GM19099 (cell line): ENCODE results near the gene IAH1.

Source experiments
- POLR2A ChIP-seq: IDR thresholded peaks from 3 replicates; pipeline ENCODE4 v1.6.1; 2011; ENCODE audit warnings: low read depth; ENCODE audit not compliant: insufficient read length; ENCODE audit errors: extremely low read depth

IAH1 gene

DNA sequence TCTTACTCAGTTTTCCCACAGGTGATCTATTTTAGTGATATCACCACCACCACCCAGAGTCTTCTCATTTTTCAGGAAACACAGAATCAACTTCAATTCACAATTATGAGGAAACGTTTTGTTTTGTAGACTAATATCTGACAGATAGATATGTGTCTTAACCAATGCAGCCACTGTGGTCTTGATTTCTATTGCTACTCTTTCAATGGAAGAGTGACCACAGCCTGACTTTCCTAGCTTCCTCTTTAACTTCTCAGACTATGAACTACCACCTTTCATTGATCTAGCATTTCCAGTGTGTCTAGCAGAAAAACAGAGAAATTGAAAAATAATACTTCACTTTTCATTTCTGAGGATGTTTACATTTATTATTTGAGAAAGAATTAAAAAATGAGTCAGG lies 60.8 kb downstream of the IAH1 start:
- no peak for TF ChIP-seq POLR2A

GRCh38 chr2:9536504-9536903 lies 62.2 kb downstream of the IAH1 start:
- TF ChIP-seq POLR2A: no peak

DNA sequence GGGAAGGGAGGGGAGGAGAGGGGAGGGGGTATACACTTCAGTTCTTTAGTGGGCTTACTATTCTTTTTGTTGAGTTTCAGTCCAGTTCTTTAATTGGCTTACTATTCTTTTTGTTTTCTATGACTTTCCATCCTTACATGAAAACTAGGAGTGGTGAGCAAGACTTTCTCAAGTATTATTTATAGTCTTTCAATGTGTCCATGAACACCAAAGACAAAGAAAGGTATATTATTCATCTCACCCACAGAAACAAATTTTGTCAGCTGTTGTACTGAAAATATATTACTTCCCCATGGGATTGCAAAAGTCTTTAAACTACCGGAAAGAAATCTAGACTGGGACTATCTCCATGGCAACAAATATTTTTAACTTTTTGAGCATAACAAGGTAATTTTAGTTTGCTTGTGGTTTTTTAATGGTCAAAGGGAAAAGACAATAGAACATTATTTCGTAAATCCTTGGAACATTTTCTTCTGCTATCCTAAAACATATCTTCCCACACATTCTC lies 63.7 kb downstream of the IAH1 start:
- TF ChIP-seq POLR2A: no peak
